Stromal cell of bone marrow (primary cell): ENCODE measurements around the gene KDM1A.

ENCODE experiments used
- DNase-seq: peaks from one replicate; pipeline ENCODE4 v3.0.0-alpha.2; 2012; ENCODE audit warnings: low read depth

KDM1A gene

DNA sequence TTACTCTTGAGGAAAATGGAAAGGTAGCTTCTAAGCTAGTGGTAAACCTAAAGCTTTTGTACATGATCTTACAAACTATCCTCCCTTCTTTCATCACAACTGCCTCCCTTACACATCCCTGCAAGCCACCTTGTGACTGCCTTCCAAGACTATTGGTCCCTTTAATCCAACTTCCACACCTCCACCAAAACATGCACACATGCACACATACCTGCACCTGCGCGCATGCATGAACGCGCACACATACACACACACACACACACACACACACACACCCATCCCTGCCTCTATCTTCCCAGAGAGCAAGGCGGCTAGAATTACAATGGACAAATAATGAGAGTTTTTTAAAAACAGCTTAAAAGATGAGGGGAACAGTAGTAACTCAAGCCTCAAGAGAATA, 91.1 kb downstream of the KDM1A start:
- DNase-seq: no peak

DNA sequence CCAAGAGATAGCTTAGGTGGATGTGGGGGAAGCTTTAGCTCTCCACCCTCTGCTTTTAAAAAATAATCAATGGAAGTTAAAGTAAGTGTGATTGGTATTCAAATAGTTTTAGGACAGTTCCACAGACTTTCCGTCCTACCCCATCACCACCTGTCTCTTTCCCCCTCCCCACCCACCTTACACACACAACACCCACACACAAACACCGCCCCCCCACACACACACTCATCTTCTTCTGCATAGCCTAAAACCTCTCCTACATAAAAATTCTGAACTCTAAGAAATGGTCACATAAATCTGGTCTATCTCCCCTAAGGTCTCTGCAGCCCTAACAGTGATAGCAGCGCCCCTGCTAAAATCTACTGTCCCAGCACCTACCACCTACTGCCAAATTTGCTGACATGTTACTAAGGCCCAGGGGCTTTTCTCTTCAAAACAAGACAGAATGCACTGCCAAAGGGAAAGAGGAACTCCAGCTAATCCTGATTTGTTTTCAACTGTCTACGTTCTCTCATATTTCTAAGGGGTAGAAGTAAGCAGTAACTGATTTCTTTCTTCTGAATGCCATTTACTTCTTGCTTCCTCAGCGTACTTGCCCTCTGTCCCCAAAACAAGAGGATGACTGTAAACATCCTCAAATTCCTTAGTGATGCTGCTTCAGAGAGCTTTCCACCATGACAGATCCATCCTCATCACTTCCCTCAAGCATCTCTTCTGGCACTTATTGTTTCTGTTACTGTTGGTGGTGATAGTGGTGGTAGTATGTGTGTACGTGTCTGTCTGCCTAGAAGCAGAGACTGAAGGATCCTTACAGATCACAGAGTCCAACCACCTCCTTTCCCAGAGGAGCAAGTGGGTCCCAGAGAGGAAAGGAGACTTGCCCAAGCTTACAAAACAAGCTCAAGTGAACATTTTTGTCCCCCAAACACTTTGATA, 92.6 kb downstream of the KDM1A start:
- no peak for DNase-seq

GRCh38 chr1:23114424-23115079, 95.3 kb downstream of the KDM1A start:
- DNase-seq: no peak

DNA sequence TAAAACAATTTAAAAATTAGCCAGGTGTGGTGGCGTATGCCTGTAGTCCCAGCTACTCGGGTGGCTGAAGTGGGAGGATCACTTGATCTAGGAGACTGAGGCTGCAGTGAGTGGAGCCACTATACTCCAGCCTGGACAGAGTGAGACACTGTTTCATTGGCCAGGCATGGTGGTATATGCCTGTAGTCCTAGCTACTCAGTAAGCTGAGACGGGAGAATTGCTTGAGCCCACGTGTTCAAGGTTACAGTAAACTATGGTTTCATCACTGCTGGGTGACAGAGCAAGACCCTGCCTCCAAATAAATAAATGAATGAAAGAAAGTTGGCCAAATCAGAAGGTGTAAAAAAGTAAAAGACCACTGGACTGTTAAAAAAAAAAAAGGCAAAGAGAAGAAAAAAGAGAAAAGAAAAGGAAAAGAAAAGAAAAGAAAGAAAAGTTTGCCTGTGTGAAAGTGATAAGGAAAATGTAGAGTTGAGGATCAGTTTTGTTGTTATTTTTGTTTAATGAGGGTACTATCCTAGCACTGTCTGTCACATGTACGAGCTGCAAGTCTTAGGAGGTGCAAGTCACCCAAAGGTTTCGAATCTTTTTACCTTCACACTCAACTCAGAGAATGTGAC, 97.1 kb downstream of the KDM1A start:
- no peak for DNase-seq

DNA sequence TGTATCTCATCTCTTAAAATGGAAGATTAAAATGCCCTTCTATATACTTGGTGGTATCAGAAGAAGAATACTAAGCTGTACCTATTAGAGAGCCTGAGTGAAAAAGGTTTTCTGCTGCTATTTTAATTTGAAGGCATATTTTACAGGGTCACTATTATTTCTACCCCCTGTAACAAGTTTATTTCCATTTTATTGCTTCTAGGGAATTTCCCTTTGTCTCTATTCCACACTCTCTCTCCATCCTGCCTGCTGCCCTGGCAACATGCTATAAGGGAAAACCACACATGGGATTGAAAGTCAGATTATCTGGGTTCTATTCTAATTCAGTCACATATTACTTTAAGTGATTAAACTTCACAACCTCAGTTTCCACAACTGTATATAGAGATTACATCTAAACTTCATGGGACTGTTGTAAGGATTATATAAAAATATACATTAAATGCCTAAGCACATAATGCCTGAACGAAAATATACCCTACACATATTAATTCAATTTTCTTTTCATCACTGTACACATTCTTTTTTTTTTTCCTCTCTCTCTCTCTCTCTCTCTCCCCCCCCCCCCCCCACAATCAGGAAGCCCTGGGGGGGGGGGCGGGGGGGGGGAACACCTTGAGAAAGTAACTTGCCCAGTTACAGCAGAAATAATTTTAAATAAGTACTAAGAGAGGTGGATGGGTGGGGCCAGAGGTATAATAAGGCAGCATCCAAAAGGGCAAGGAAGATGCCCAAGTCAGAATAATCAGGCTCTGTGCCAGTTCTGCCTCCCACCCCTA, 97.8 kb downstream of the KDM1A start:
- DNase-seq: no peak

DNA sequence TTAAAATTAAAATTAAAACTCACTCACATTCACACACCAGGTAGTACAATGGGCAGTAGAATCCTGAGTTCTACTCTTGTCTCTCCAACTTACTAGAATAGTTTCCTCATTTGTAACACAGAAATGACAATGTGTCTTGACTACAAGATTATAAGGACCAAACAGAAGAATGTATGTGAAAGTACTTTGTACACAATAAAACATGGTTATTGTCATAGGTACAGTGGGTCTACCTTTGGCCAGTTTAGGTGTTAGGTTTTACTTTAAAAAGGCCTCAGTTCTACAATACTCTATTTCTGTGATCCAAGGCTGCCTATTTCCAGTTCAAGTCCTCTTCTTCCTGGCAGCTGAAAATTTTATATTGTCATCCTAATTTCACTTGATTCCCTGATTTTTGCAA, 99.1 kb downstream of the KDM1A start:
- no peak for DNase-seq

DNA sequence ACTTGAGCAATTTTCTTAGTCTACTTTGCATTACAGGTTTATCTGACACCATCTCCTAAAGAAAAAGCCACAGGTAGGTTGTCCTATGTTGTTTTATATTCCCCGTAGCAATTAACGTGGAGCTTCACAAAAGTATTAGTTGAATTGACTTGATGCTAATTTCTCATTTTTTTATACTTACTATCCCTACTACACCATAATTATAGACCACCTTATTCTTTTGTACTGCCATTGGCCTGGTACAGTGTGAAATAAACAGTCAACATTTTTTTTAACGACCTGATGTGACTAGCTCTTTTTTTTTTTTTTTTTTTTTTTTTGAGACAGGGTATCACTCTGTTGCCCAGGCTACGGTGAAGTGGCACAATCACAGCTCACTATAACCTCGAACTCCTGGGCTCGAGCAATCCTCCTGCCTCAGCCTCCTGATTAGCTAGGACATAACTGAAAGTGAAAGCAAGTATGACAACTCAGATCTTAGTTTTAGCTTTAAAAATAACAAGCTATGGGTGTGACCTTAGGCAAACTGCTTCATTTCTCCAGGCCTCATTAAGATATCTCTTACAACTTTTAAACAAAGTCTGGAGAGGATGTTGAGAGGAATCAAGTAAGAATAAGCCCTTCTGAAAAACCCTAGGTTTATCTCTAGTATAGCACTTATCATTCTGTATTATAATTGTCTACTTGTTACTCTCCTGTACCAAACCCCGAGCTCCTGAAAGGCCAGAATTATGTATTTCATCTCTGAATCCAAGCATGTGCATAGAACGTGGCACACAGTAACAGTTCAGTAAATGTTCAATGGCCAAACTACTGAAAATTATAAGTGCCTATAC, 99.9 kb downstream of the KDM1A start:
- no peak for DNase-seq

DNA sequence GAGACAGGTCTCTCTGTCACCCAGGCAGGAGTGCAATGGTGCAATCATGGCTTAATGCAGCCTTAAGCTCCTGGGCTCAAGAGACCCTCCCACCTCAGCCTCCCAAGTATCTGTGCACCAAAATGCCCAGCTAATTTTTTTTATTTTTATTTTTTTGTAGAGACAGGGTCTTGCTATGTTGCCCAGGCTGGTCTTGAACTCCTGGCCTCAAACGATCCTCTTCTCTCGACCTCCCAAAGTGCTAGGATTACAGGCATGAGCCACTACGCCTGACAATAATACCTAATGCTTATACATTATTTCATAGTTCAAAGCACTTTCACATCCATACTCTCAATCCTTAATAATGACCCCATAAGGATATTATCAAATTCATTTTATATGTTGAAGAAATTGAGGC, 101.1 kb downstream of the KDM1A start:
- DNase-seq: no peak

GRCh38 chr1:23122023-23122748, 102.9 kb downstream of the KDM1A start:
- peak; percentile 54 for DNase-seq

GRCh38 chr1:23122796-23123195, 103.5 kb downstream of the KDM1A start:
- no peak for DNase-seq

DNA sequence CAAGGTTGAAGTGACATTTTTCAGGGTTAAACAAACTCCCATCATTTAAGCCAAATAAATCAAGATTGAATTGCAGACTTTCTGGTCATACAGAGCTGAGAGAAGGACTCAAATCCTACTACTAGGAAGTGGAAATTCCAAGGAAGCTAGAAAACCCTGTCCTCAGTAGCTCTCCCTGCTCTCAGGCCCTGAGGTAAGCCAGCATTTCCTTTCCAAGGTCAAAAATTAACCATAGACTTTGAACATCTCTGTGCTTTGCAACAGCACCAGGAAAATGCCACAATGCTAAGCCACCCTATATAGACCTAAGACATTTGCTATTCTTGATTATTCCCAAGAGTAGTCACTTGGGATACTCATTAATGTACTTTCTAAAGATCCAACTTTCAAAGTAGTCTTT, 104.3 kb downstream of the KDM1A start:
- no peak for DNase-seq

GRCh38 chr1:23124259-23125026, 105.2 kb downstream of the KDM1A start:
- DNase-seq: no peak

GRCh38 chr1:23125489-23125888, 106.2 kb downstream of the KDM1A start:
- DNase-seq: no peak

DNA sequence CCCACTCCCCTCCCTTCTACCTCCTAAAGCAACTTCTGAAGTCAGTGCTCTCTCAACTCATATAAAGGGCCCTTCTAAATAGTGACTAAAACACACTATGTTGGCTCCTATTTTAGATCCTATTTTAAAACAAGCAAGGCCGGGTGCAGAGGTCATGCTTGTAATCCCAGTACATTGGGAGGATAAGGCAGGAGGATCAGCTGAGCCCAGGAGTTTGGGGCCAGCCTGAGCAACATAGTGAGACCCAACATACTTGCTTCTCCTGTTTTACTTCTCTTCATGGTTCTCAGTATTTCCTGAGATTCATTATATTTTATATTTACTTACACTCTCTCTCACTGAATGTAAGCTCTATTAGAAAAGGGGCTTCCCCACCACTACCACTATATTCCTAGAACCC, 106.9 kb downstream of the KDM1A start:
- DNase-seq: no peak

GRCh38 chr1:23126801-23127200, 107.5 kb downstream of the KDM1A start:
- no peak for DNase-seq

DNA sequence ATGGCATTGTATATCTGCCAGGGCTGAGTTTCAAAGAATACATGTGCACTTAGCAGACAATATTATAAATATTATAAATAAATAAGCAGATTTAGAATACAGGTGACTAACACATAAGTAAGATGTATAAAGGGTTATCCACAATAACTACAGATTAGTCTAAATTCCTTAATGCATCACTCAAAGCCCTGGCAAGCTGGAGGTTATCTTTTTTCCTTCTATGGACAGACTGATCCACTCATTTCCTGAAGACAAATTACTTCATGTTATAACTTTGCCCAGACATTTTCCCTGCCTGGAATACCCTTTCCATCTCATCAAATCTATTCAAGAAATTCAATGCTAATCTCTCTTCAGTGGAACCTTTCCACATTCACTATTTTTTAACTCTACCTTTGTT, 110.6 kb downstream of the KDM1A start:
- no peak for DNase-seq

GRCh38 chr1:23132033-23132432, 112.8 kb downstream of the KDM1A start:
- DNase-seq: no peak
